Stimulated activated CD4-positive, alpha-beta T cell treated with anti-CD3 and anti-CD28 coated beads, TNF-alpha, amount 100 ng/mL, for 1 hour (primary cell): ENCODE results near the gene MAP3K4.

Source experiments
- DNase-seq, 3 donors: peaks; one replicate each; pipeline ENCODE4 v3.0.0-alpha.2; 2020; ENCODE audit warnings: low read depth in 3 of 3, low spot score in 1 of 3

The MAP3K4 gene

GRCh38 chr6:160991406-160992060 is at the start of gene MAP3K4:
TSS of gene MAP3K4 (plus strand) at chr6:160991769. CDS start at chr6:160991932, 163 bp downstream.
- peak; percentile 40 to 76 (median 63) for DNase-seq

DNA sequence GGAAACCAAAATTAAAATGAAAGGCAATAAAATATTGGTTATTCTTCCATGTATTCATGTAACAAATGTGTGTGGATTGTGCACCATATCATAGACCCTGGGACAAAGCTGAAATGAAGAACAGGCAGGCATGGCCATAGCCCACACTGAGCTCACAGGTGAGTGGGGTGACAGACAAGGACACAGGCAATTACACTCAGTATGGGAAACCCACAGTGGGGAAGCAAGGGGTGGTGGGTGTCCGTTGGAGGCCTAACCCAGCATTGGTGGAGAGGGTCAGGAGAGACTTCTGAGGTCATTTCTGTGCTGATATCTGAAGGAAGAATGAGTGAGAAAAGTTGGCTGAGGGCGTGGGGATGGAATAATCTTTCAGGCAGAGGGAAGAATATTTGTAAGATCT is 47.6 kb upstream of the MAP3K4 start:
- no peak for DNase-seq

DNA sequence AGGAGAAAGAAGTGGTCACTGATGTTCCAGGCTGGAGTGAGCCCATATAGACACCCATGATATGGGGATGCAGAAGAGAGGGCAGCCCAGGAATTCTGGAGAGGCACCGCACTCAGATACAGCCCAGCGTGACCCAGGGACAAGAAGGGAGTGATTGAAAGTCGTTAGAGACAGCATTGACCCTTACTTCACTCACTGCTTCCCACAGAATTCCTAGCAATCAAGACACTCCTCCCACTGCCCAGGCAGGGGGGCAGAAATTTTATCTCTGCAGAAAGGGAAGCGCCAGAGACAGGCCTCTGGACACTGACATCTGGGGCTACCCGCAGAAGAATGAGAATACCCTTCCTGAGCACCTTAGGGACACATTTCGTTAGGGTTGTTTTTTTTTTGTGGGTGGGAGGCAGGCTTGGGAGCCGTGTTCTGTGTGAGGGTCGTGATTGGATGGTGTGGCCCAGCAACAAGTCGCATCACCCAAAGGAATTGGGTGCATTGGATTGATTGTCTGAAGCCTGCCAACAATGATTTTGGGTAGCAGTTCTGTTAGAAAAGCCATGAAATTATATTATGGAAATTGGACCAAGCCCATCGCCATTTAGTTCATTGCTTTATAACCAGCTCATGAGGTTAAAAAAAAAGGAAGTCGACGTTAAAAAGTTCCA is 45.9 kb upstream of the MAP3K4 start:
- no peak for DNase-seq

DNA sequence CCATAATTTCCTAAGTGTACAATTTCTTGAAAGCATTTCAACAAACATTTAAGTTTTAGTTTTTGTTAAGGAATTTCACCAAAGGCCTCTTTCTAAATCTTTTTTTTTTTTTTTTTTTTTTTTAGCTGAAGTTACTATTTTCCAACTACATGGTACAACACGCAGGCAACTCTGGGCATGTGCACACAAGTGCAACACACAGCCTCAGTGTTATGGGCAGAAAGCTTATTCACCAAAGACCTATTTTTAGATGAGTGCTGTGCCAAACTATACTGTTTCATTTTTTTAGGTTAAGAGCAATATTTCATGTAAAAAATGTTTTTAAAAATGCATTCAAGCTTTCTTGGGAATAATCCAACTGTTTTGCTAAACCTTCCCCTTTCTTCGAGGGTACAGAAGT is 42.0 kb upstream of the MAP3K4 start:
- no peak for DNase-seq

DNA sequence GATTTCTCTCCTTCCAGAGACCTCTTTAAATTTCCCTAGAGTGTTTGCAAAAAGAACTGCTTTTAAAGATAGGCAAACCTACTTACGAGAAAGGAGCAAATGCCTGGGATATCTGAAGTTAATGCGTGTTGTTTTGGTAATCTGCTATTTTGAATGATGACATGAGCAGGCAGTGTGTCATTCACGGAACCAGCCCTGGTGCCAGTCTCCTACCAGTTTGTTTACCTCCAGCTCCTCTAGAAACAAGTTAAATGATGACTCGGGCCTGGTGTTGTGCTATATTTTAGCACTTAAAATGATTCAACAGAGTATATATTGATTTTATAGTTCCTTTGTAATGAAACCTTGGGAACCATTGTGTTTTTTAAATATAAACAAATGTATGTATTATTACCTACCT is 41.1 kb upstream of the MAP3K4 start:
- no peak for DNase-seq

GRCh38 chr6:160951187-160952030 is 40.2 kb upstream of the MAP3K4 start:
- DNase-seq = no peak

- DNase-seq = no peak
These were observed 38.8 kb upstream of the MAP3K4 start for GRCh38 chr6:160952633-160953281.

- DNase-seq = no peak
These were observed 35.9 kb upstream of the MAP3K4 start for GRCh38 chr6:160955508-160956295.

- DNase-seq = no peak
These were observed 35.1 kb upstream of the MAP3K4 start for GRCh38 chr6:160956300-160957035.

GRCh38 chr6:160959726-160960435 is 31.7 kb upstream of the MAP3K4 start:
- no peak for DNase-seq

DNA sequence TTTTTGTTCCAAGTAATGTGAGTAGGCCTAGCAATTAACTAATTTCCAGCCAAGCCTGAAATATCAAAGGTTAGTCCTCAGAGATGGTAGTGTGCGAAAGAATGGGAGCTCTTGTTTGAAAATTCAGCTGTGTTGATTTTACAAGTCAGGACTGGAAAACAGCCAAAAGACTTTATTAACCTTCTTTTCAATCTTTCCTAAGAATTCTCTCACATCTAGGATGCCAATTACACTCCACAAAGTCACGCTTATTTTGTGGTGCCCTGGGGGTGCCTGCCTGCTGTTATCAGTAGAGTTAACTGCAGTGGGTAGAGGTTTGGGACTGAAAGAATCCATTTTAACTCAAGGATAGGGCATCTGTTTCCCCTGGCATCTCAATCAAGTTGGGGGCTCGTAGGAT is 30.7 kb upstream of the MAP3K4 start:
- no peak for DNase-seq

GRCh38 chr6:160962835-160963623 is 28.5 kb upstream of the MAP3K4 start:
- no peak for DNase-seq

GRCh38 chr6:160963651-160964050 is 27.9 kb upstream of the MAP3K4 start:
- no peak for DNase-seq

DNA sequence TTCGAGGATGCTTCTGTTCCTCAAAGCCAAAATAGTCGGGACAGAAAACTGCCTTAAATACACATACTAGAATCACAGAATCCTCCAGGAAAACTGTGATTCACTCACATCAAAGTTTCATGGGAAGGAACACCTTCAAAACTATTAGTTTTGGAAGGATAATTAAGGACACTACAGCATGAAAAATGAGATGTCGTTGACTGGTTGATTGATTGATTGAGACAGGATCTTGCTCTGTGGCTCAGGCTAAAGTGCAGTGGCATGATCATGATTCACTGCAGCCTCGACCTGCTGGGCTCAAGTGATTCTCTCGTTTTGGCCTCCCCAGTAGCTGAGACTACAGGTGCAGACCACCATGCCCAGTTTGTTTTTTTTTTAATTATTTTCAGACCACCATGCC is 25.7 kb upstream of the MAP3K4 start:
- DNase-seq = no peak

- no peak for DNase-seq
These were observed 24.9 kb upstream of the MAP3K4 start for GRCh38 chr6:160966493-160967229.

GRCh38 chr6:160967351-160967750 is 24.2 kb upstream of the MAP3K4 start:
- DNase-seq = no peak

DNA sequence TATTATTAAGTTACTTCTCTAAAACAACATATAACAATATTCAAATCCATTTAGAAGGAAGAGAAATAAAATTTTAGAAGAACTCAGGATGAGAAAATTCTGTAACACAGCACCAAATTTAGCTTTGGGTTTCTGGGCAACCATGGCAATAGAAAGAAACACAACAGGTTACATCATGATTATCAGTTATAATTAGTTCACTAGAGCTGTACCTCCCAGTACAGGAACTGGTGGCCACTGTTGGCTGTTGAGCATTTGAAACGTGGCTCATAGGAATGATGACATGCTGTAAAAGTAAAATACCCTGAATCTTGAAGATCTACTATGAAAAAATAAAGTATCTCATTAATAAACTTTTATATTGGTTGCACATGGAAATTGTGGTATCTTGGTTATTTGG is 23.7 kb upstream of the MAP3K4 start:
- no peak for DNase-seq

DNA sequence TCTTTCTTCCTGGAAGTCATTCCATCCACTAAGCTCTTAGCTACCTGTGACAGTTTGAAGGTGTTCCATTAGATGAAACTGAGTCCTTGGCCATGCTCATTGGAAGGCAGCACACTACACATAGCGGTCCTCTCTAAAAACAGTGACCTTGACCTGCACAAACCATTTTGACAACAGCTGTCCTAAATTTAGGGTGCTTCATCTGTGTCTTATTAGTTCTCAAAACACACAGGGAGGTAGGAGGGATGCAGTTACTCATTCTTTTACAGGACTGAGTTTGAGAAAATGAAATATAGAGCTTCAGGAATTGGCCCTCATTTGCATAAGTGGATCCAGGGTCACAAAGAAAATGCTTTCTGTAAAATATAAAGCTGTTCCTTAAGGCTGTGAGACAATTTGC is 20.4 kb upstream of the MAP3K4 start:
- no peak for DNase-seq
